ENCODE results near the gene CFAP53. TPM values are rescaled to one million over a fixed set of nuclear protein-coding genes. Genes with fewer than 3 reads are reported as not detected.

Gene CFAP53

DNA sequence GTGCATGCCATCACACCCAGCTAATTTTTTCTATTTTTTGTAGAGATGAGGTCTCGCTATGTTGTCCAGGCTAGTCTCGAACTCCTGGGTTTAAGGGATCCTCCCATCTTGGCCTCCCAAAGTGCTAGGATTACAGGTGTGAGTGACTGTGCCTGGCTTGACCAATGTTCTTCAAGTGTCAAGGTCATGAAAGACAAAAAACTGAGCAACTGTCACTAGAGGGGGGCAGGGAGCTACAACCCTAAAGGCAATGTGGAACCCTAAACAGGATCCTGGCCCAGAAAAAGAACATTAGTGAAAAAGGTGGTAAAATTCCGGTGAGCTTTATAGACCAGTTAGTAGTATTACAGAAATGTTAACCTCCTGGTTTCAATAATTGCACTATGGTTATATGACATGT, 78.6 kb downstream of the CFAP53 start:
- H3K36me3 ChIP-seq (ENCODE audit: insufficient read depth, low read length), result no peaks in the 10 kb centered on the region
- H3K9me3 ChIP-seq (replicated peaks; ENCODE audit: low read length), result no peaks in the 10 kb centered on the region
- H3K9ac ChIP-seq (ENCODE audit: low read depth, low read length), result no peak overlapping the region
- H3K4me1 ChIP-seq (ENCODE audit: control insufficient read depth, insufficient read depth, low read length), result no peaks in the 10 kb centered on the region
- H3K4me2 ChIP-seq (ENCODE audit: low read length), result no peak overlapping the region
- H3K4me3 ChIP-seq (ENCODE audit: low read length), result no peak overlapping the region
- peaks cover 42% of the 10 kb centered on the region for H3K27me3 ChIP-seq (ENCODE audit: control insufficient read depth, insufficient read depth, low read length)

DNA sequence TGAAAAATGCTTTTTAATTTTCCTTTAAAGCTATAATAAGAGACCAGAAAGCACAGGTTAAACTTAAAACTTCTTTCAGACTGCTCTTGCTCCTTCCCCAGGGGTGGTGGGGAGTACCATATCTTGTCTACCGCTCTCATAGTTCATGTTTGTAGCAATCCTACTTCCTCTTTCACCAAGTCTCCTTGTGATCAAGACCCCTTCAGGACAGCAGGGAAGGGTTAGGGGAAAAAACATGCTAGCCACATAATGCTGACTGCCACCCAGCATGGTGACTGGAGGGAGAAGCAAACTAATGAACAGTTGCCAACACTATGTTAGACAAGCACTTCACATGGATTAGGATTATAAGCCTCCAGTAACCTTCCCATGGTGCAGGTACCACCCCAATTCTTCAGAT, 79.9 kb downstream of the CFAP53 start:
- no peak overlapping the region for H3K4me3 ChIP-seq (ENCODE audit: low read length)
- H3K4me2 ChIP-seq (ENCODE audit: low read length), result no peak overlapping the region
- no peaks in the 10 kb centered on the region for H3K36me3 ChIP-seq (ENCODE audit: insufficient read depth, low read length)
- no peak overlapping the region for H3K9ac ChIP-seq (ENCODE audit: low read depth, low read length)
- H3K27me3 ChIP-seq (ENCODE audit: control insufficient read depth, insufficient read depth, low read length), result peaks cover 40% of the 10 kb centered on the region
- no peaks in the 10 kb centered on the region for H3K9me3 ChIP-seq (replicated peaks; ENCODE audit: low read length)
- H3K4me1 ChIP-seq (ENCODE audit: control insufficient read depth, insufficient read depth, low read length), result no peaks in the 10 kb centered on the region

DNA sequence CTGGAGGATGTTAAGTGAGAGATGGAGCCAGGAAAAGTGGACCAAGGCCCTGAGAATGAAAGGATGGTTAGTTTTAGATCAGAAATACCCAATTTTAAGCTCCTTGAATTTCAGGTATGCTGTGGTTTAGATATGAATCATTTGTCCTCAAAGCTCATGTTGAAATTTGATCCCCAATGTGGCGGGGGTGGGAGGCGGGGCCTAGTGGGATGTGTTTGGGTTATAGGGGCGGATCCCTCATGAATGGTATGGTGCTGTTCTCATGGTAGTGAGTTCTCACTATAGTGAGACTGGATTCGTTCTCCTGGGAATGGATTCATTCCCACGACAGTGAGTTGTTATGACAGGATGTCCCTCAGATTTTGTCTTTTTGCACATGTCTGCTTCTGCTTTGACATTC, 82.7 kb downstream of the CFAP53 start:
- Histone ChIP-seq H3K27me3 (ENCODE audit: control insufficient read depth, insufficient read depth, low read length) (peaks cover 29% of the 10 kb centered on the region), H3K4me2 (ENCODE audit: low read length) (no peak overlapping the region), H3K4me3 (ENCODE audit: low read length) (no peak overlapping the region), H3K9me3 (replicated peaks; ENCODE audit: low read length) (no peaks in the 10 kb centered on the region), H3K36me3 (ENCODE audit: insufficient read depth, low read length) (no peaks in the 10 kb centered on the region), H3K9ac (ENCODE audit: low read depth, low read length) (no peak overlapping the region), H3K4me1 (ENCODE audit: control insufficient read depth, insufficient read depth, low read length) (no peaks in the 10 kb centered on the region)

DNA sequence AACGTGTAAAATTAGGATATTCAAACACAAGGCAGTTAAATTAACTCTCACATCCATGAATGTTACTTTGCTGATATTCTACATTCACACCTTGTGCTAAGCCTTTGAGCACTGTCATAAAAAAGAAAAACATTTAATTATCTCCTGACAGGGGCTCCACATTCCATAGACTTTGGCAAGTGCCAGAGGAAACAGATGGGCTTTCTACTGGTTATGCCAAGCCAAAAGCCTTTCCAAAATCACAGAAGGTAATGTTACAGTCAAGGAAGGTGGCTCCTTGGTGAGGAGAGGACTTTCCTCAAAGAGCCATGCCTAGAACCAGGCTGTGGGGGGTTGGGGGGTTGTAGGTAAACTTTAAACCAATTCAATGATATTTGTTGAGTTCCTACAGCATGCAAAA, 83.8 kb downstream of the CFAP53 start:
- no peak overlapping the region for H3K9ac ChIP-seq (ENCODE audit: low read depth, low read length)
- H3K4me1 ChIP-seq (ENCODE audit: control insufficient read depth, insufficient read depth, low read length), result no peaks in the 10 kb centered on the region
- H3K4me3 ChIP-seq (ENCODE audit: low read length), result no peak overlapping the region
- peaks cover 36% of the 10 kb centered on the region for H3K27me3 ChIP-seq (ENCODE audit: control insufficient read depth, insufficient read depth, low read length)
- no peak overlapping the region for H3K4me2 ChIP-seq (ENCODE audit: low read length)
- H3K9me3 ChIP-seq (replicated peaks; ENCODE audit: low read length), result no peaks in the 10 kb centered on the region
- no peaks in the 10 kb centered on the region for H3K36me3 ChIP-seq (ENCODE audit: insufficient read depth, low read length)

DNA sequence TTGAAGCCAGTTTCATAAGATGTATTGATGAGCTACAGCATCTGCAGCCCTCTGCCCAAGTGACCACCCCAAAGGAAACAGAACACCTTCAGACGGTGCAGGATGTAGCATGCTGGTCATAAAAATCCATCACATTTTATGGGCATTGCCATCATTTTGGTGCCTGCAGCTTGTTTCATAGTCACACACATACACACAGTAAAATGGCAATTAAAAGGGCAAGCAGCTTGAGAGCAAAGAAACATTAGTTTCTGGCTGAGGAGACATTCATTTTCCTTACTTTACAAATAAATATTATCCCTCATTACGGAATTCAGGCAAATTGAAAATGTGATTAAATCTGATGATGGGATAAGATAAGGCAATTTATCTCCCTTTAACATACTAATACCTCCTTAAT, 84.7 kb downstream of the CFAP53 start:
- no peak overlapping the region for H3K4me2 ChIP-seq (ENCODE audit: low read length)
- no peak overlapping the region for H3K4me3 ChIP-seq (ENCODE audit: low read length)
- peaks cover 43% of the 10 kb centered on the region for H3K27me3 ChIP-seq (ENCODE audit: control insufficient read depth, insufficient read depth, low read length)
- H3K36me3 ChIP-seq (ENCODE audit: insufficient read depth, low read length), result no peaks in the 10 kb centered on the region
- no peak overlapping the region for H3K9ac ChIP-seq (ENCODE audit: low read depth, low read length)
- no peaks in the 10 kb centered on the region for H3K4me1 ChIP-seq (ENCODE audit: control insufficient read depth, insufficient read depth, low read length)
- no peaks in the 10 kb centered on the region for H3K9me3 ChIP-seq (replicated peaks; ENCODE audit: low read length)

DNA sequence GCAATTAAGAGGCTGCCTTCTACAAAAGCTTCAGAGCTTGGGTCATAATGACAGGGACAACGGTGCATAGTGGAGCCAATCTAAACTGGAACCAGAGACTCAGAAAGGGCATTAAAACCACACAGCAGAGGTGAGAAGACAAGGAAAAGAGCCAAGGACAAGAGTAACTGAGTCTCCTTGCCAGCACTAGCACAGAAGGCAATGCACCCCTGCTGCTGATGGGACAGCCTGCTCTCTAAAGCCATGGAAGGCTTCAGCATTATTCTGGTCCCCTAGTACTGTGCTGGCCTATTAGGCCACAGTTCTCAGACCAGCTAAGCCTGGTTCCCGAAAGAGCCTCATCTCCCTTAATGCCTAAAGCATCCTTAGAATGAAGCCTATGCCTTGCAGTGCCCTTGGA, 86.8 kb downstream of the CFAP53 start:
- Histone ChIP-seq H3K36me3 (ENCODE audit: insufficient read depth, low read length) (no peaks in the 10 kb centered on the region), H3K9ac (ENCODE audit: low read depth, low read length) (no peak overlapping the region), H3K4me1 (ENCODE audit: control insufficient read depth, insufficient read depth, low read length) (no peaks in the 10 kb centered on the region), H3K9me3 (replicated peaks; ENCODE audit: low read length) (no peaks in the 10 kb centered on the region), H3K4me2 (ENCODE audit: low read length) (no peak overlapping the region), H3K27me3 (ENCODE audit: control insufficient read depth, insufficient read depth, low read length) (peaks cover 41% of the 10 kb centered on the region), H3K4me3 (ENCODE audit: low read length) (no peak overlapping the region)

DNA sequence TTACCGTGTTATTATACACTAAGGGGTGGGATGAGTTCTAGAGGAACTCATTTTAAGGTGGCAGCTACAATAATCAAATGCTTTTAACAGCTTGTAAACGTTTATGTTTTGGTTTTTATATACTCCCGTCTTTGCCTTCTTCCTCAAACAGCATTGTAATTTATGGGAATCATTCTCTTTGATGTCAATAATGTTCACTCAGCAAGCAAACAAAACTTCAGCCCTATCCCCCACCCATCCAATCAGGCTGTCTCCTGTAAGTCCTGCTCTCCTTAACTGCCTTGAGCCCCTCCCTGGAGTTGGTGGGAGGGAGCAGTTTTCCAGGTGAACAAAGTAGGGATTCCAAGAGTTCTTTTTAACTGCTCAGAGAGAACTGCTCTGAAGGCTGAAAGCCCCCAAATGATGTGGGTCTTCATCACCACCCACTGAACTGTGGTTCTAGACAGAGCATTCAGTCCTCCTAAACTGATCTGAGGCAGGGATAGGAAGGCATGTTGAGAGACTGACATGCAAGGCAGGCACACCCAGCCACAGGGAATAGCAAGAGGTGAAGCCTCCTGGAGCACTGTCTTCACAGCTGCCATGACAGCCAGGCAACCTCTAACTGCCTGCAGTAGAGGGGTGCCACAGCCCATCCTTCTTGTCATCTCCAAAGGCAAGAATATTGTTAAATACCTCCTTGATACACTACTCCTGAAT, 88.9 kb downstream of the CFAP53 start:
- no peak overlapping the region for H3K4me2 ChIP-seq (ENCODE audit: low read length)
- H3K4me1 ChIP-seq (ENCODE audit: control insufficient read depth, insufficient read depth, low read length), result no peaks in the 10 kb centered on the region
- H3K9ac ChIP-seq (ENCODE audit: low read depth, low read length), result no peak overlapping the region
- no peaks in the 10 kb centered on the region for H3K36me3 ChIP-seq (ENCODE audit: insufficient read depth, low read length)
- peaks cover 43% of the 10 kb centered on the region for H3K27me3 ChIP-seq (ENCODE audit: control insufficient read depth, insufficient read depth, low read length)
- no peak overlapping the region for H3K4me3 ChIP-seq (ENCODE audit: low read length)
- no peaks in the 10 kb centered on the region for H3K9me3 ChIP-seq (replicated peaks; ENCODE audit: low read length)

Small RNA genes lying within 50 kb of the gene (small RNA-seq; reads per million reads assigned to genes)
- not detected for gene RN7SL310P
